HUDEP-2 (cell line): ENCODE data around the gene TBC1D7.

Experiments
- DNase-seq, 76 experiments: peaks; one replicate each; lab custom pipeline; 2025; ENCODE audit not compliant: unreplicated experiment in 76 of 76; lab: John Stamatoyannopoulos, UW

Gene TBC1D7

GRCh38 chr6:13328076-13328874 is at the start of gene TBC1D7:
TBC1D7 (minus strand) TSS chr6:13328537; CDS start chr6:13326898, 1,639 bp downstream.
- DNase-seq = peak; percentile 21 to 97 (median 90)

- DNase-seq = no peak
Measured at GRCh38 chr6:13377054-13377758, 48.9 kb upstream of the TBC1D7 start.

GRCh38 chr6:13375360-13375878 is 47.1 kb upstream of the TBC1D7 start:
- DNase-seq = no peak

- DNase-seq = no peak
Measured at GRCh38 chr6:13373919-13374318, 45.6 kb upstream of the TBC1D7 start.

- DNase-seq = no peak
Measured at GRCh38 chr6:13373488-13373886, 45.1 kb upstream of the TBC1D7 start.

- no peak for DNase-seq
Measured at GRCh38 chr6:13372688-13373487, 44.6 kb upstream of the TBC1D7 start.

GRCh38 chr6:13372076-13372475 is 43.7 kb upstream of the TBC1D7 start:
- no peak for DNase-seq

- no peak for DNase-seq
Measured at GRCh38 chr6:13371421-13372072, 43.2 kb upstream of the TBC1D7 start.

- DNase-seq = no peak
Measured at GRCh38 chr6:13370623-13371022, 42.3 kb upstream of the TBC1D7 start.

GRCh38 chr6:13369591-13369990 is 41.3 kb upstream of the TBC1D7 start:
- DNase-seq = no peak

GRCh38 chr6:13368731-13369115 is 40.4 kb upstream of the TBC1D7 start:
- DNase-seq = no peak

GRCh38 chr6:13368079-13368730 is 39.9 kb upstream of the TBC1D7 start:
- DNase-seq = no peak

GRCh38 chr6:13367396-13367795 is 39.1 kb upstream of the TBC1D7 start:
- DNase-seq = no peak

- no peak for DNase-seq
Measured at GRCh38 chr6:13365320-13365719, 37.0 kb upstream of the TBC1D7 start.

- no peak for DNase-seq
Measured at GRCh38 chr6:13364842-13365241, 36.5 kb upstream of the TBC1D7 start.

- DNase-seq = no peak
Measured at GRCh38 chr6:13362412-13362811, 34.1 kb upstream of the TBC1D7 start.

- DNase-seq = peak in 19 of 76 experiments; percentile 6 to 68 (median 31)
Measured at GRCh38 chr6:13360671-13361540, 32.6 kb upstream of the TBC1D7 start.

GRCh38 chr6:13359287-13359686 is 30.9 kb upstream of the TBC1D7 start:
- DNase-seq = no peak

GRCh38 chr6:13358511-13358910 is 30.2 kb upstream of the TBC1D7 start:
- no peak for DNase-seq
